KMS-11 (cell line): ENCODE results near the gene ATAD3A.
"Not testable (repeated sequence)": the region's sequence is repeated elsewhere in the genome, so short reads cannot be mapped to it uniquely, and the experiment has no call there.

Experiments used
- H2AFZ ChIP-seq: fragments of 200-600 bp; sonication (generic); 2 replicates; pipeline ENCODE4 v1.6.1; 2016; ENCODE audit warnings: antibody characterized with exemption, mixed run types, low read depth
- H3K27ac ChIP-seq: fragments of 200-600 bp; sonication (generic); 2 replicates; pipeline ENCODE4 v1.6.1; 2016; ENCODE audit warnings: mild to moderate bottlenecking, mixed run types
- H3K27me3 ChIP-seq: fragments of 200-600 bp; sonication (generic); 2 replicates; pipeline ENCODE4 v1.6.1; 2017; ENCODE audit warnings: mild to moderate bottlenecking, low read depth, mixed run types, moderate library complexity; ENCODE audit not compliant: insufficient read depth
- H3K36me3 ChIP-seq: fragments of 200-600 bp; sonication (generic); 2 replicates; pipeline ENCODE4 v1.6.1; 2017; ENCODE audit warnings: mild to moderate bottlenecking, mixed run types; ENCODE audit not compliant: insufficient read depth
- H3K4me1 ChIP-seq: fragments of 200-600 bp; sonication (generic); 2 replicates; pipeline ENCODE4 v1.6.1; 2016; ENCODE audit warnings: mild to moderate bottlenecking, low read depth, mixed run types; ENCODE audit not compliant: poor library complexity, severe bottlenecking
- H3K4me2 ChIP-seq: fragments of 200-600 bp; sonication (generic); 2 replicates; pipeline ENCODE4 v1.7.0; 2016; ENCODE audit warnings: mild to moderate bottlenecking, mixed run types
- H3K4me3 ChIP-seq: fragments of 200-600 bp; sonication (generic); IDR thresholded peaks from 2 replicates; pipeline ENCODE4 v1.6.1; 2017; ENCODE audit warnings: low read depth, low read length, mixed read lengths; ENCODE audit not compliant: insufficient read depth
- H3K79me2 ChIP-seq: fragments of 200-600 bp; sonication (generic); 2 replicates; pipeline ENCODE4 v1.6.1; 2016; ENCODE audit warnings: low read depth, mixed run types; ENCODE audit not compliant: insufficient read depth
- H3K9ac ChIP-seq: fragments of 200-600 bp; sonication (generic); 2 replicates; pipeline ENCODE4 v1.6.1; 2016; ENCODE audit warnings: mild to moderate bottlenecking, mixed run types
- H4K20me1 ChIP-seq: fragments of 200-600 bp; sonication (generic); 2 replicates; pipeline ENCODE4 v1.6.1; 2016; ENCODE audit warnings: mild to moderate bottlenecking, mixed run types; ENCODE audit not compliant: insufficient read depth
- TF ChIP-seq, protein P1 (sequence below): fragments of 200-600 bp; sonication (generic); conservative IDR thresholded peaks from 2 replicates; pipeline ENCODE4 v1.6.1; 2017; ENCODE audit warnings: low read depth, mild to moderate bottlenecking, antibody characterized with exemption, low read length, moderate library complexity, mixed read lengths

The ATAD3A gene

DNA sequence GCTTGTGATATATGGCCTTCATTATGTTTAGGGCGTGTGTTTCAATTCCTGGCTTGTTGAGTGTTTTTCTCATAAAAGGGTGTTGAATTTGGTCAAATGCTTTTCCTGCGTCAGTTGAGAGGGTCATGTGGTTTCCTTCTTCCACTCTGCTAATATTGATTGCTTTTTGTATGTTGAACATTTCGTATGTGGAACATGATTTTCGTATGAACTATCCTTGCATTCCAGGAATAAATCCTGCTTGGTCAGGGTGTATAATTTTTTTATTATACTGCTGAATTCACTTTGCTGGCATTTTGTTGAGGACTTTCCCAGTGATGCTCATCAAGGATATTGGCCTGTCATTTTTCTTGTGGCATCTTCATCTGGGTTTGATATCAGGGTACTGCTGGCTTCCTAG, 4.7 kb upstream of the ATAD3A start:
- Histone ChIP-seq H3K36me3 (no peaks in the 10 kb centered on the region), H3K4me2 (no peak overlapping the region), H3K27me3 (no peaks in the 10 kb centered on the region), H3K4me1 (peaks cover 40% of the 10 kb centered on the region), H2AFZ (no peak overlapping the region), H3K27ac (no peak overlapping the region), H3K79me2 (peaks cover 10% of the 10 kb centered on the region; the same call in 1 of the 2 replicates), H4K20me1 (no peaks in the 10 kb centered on the region), H3K9ac (no peak overlapping the region), H3K4me3 (no peak overlapping the region)
- TF ChIP-seq, protein P1, sequence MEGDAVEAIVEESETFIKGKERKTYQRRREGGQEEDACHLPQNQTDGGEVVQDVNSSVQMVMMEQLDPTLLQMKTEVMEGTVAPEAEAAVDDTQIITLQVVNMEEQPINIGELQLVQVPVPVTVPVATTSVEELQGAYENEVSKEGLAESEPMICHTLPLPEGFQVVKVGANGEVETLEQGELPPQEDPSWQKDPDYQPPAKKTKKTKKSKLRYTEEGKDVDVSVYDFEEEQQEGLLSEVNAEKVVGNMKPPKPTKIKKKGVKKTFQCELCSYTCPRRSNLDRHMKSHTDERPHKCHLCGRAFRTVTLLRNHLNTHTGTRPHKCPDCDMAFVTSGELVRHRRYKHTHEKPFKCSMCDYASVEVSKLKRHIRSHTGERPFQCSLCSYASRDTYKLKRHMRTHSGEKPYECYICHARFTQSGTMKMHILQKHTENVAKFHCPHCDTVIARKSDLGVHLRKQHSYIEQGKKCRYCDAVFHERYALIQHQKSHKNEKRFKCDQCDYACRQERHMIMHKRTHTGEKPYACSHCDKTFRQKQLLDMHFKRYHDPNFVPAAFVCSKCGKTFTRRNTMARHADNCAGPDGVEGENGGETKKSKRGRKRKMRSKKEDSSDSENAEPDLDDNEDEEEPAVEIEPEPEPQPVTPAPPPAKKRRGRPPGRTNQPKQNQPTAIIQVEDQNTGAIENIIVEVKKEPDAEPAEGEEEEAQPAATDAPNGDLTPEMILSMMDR: no peak

DNA sequence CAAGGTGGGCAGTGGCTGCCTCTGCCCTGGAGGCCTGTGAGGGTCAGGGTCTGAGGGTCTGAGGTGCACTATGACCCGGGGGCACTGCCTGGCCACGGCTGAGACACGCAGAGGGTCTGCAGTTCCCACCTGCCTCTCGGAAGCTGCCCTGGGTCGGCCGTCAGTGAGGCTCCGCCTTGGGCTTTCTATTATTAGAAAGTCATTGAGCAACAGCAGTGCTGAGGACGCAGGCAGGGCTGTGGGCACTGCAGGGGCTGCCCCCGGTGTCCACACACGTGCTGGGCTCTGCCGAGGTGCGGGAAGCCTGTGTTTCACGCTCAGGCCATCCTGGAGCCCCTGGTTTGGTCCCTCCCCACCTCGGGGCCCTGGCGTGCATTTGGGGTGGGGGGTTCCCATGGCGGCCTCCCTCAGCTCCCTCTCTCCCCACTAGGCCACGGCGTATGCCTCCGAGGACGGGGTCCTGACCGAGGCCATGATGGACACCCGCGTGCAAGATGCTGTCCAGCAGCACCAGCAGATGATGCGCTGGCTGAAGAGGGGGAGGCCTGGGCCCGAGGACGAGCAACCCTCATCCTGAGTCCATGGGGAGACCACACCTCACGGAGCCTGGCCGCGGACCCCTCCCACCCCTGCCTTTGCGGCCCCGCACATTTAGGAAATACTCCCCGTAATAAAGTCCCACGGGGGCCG, 3.0 kb upstream of the ATAD3A start:
- not testable (repeated sequence) for H3K9ac ChIP-seq, H3K27ac ChIP-seq, H3K4me3 ChIP-seq, H2AFZ ChIP-seq, H4K20me1 ChIP-seq, H3K36me3 ChIP-seq, H3K27me3 ChIP-seq, H3K4me2 ChIP-seq
- Histone ChIP-seq H3K4me1 (peaks cover 37% of the 10 kb centered on the region), H3K79me2 (peaks cover 20% of the 10 kb centered on the region)

DNA sequence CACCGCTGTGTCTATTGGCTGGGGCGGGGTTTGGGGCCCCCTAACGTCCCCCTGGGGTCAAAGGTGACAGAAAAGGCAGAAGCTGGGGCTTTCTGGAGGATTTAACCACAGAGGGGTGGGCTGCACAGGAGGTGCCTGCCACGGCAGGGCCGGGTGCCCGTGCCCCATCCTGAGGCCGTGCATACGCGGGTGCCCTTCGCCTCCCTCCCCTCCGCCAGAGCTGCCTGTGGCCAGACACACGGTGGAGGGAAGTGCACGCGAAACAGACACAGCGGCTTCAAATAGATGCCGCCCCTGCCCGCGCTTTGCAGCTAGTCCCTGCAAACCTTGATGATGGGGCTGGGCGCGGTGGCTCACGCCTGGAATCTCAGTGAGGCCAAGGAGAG, 2.5 kb upstream of the ATAD3A start:
- not testable (repeated sequence) for H3K4me2 ChIP-seq, H3K9ac ChIP-seq, H3K27me3 ChIP-seq, H2AFZ ChIP-seq, H3K27ac ChIP-seq, H4K20me1 ChIP-seq, H3K4me3 ChIP-seq, H3K36me3 ChIP-seq
- Histone ChIP-seq H3K79me2 (peaks cover 26% of the 10 kb centered on the region), H3K4me1 (peaks cover 31% of the 10 kb centered on the region)

DNA sequence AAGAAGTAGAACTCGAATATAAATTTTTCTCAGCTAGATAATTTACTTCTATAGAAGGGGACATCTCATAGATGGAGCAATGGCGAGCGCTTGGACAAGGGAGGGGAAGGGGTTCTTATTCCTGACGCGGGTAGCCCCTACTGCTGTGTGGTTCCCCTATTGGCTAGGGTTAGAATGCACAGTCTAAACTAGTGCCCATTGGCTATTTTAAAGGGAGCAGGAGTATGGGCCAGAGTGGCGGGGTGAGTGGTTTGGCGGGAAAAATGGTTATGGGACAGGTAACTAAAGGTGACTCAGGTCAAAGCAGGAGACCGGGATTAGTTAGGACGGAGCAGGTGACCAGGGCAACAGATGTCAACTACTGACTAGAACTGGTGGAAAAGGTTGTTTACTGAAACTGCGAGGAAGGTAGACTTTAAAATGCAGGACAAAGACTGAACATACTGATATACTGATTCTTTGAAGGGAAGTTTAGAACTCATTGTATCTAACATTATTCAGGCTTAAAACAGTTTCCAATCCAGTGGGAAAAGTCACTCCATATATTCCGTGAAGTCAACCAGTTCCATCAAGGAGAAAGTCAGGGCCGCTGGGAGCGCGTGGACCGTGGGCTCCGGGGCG, 940 bp upstream of the ATAD3A start:
- Histone ChIP-seq H3K4me1 (peaks cover 18% of the 10 kb centered on the region), H3K36me3 (no peaks in the 10 kb centered on the region), H4K20me1 (no peaks in the 10 kb centered on the region), H3K79me2 (peaks cover 39% of the 10 kb centered on the region), H3K4me2 (peak overlapping the region; percentile 89), H3K27me3 (no peaks in the 10 kb centered on the region), H2AFZ (peak overlapping the region; percentile 53), H3K4me3 (peak overlapping the region; percentile 79), H3K9ac (peak overlapping the region; percentile 97), H3K27ac (peak overlapping the region; percentile 96)
- TF ChIP-seq, protein P1: peak; percentile 46

DNA sequence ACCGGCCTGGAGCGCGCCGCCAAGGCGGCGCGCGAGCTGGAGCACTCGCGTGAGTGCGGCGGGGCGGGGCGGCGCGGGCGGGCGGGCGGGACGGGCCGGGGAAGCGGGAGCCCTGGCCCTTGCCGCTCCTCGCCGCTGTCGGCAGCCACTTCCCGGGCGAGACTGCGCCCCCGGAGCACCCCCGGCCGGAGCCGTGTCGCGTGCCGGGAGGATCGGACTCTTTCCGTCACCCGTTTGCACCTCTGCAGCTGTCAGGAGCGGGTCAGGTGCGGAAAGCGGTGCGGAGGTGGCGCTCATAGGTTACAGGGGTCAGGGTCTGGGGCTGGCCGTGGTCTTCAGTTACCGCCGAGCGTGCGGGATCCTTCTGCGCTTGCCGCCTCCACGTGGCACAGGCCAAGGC, 463 bp downstream of the ATAD3A start:
- not testable (repeated sequence) for H4K20me1 ChIP-seq, H3K4me2 ChIP-seq, H3K36me3 ChIP-seq, H2AFZ ChIP-seq, H3K27me3 ChIP-seq, H3K4me3 ChIP-seq
- peaks cover 49% of the 10 kb centered on the region for H3K79me2 ChIP-seq
- peak overlapping the region; percentile 97; the same call in 1 of the 2 replicates for H3K9ac ChIP-seq
- peaks cover 12% of the 10 kb centered on the region for H3K4me1 ChIP-seq
- H3K27ac ChIP-seq: peak overlapping the region; percentile 58; the same call in 1 of the 2 replicates

DNA sequence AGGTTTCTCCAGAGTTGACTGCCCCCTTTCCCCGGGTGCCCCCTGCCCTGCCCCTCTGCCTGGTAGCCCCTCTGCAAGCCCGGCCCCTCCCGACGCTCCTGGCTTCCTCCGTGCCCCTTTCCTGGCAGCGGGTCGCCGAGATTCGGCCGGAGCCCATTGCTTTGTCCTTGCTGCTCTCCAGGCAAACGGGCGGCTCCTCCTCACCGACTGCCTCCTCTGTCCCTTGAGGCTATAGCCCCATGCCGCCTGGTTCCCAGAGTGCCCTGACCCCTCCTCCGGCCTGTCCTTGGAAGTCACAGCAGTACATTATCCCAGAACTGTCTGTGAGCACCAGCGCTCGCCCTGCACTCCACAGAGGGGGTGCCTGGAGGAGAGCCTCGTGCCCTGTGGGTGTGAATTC, 1.7 kb downstream of the ATAD3A start:
- H3K27ac ChIP-seq, H3K36me3 ChIP-seq, H4K20me1 ChIP-seq, H3K9ac ChIP-seq, H2AFZ ChIP-seq, H3K4me3 ChIP-seq, H3K27me3 ChIP-seq: not testable (repeated sequence)
- peak overlapping the region; percentile 51; the same call in 1 of the 2 replicates for H3K4me2 ChIP-seq
- peaks cover 12% of the 10 kb centered on the region for H3K4me1 ChIP-seq
- peaks cover 49% of the 10 kb centered on the region for H3K79me2 ChIP-seq

DNA sequence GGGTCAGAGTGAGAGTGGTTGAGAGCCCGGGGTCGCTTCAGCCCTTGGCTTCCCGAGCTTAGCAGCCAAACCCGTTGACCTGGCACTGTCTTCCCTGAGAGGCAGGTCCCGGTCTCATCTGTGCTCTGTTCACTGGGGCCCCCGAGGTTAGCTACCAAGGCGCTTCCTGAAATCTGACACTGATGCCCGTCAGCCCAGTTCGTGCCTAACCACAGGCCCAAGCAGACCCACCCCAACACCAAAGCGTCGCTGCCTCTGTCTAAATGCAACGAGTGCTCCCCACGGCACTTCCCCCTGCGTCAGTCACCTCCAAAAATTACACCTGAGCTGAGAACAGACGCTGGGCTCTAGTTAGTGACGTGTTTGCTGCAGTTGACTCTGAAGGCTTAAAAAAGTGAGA, 2.4 kb downstream of the ATAD3A start:
- not testable (repeated sequence) for H3K27ac ChIP-seq

DNA sequence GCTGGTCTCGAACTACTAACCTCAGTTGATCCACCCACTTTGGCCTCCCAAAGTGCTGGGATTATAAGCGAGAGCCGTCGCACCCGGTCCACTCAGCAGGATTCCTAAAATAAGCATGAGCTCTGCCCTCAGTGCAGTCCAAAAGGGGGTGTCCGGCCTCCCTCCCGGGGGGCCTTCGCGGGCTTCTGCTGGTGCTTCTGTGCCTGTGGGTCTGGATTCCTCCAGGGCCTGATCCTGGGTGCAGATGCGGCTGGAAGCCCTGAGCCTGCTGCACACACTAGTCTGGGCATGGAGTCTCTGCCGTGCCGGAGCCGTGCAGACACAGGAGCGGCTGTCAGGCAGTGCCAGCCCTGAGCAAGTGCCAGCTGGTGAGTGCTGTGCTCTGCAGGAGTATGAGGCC, 5.0 kb downstream of the ATAD3A start:
- H2AFZ ChIP-seq, H3K27me3 ChIP-seq, H4K20me1 ChIP-seq, H3K9ac ChIP-seq, H3K4me3 ChIP-seq, H3K36me3 ChIP-seq, H3K4me1 ChIP-seq, H3K27ac ChIP-seq, H3K4me2 ChIP-seq: not testable (repeated sequence)
- peaks cover 43% of the 10 kb centered on the region for H3K79me2 ChIP-seq

More for the DNA sequence above, 2.4 kb downstream of the ATAD3A start:
- H3K9ac ChIP-seq, H3K27me3 ChIP-seq, H3K4me2 ChIP-seq, H3K4me3 ChIP-seq, H2AFZ ChIP-seq, H4K20me1 ChIP-seq, H3K36me3 ChIP-seq: not testable (repeated sequence)
- peaks cover 12% of the 10 kb centered on the region for H3K4me1 ChIP-seq
- peaks cover 49% of the 10 kb centered on the region for H3K79me2 ChIP-seq
